GM21786 (cell line): ENCODE measurements around the gene ARV1.

Source experiments
- ATAC-seq: cut with Tn5 transposase; IDR thresholded peaks from one replicate; pipeline ENCODE4 v1.9.1; 2021; ENCODE audit not compliant: unreplicated experiment

The ARV1 gene

GRCh38 chr1:230978491-230979388, at the start of gene ARV1, which contains the start of gene TTC13:
ARV1 (plus strand) TSS chr1:230979094; CDS start chr1:230979106, 12 bp downstream.
TTC13 (minus strand) TSS chr1:230978861; CDS start chr1:230978830, 31 bp downstream.
- ATAC-seq, result peak; percentile 89

- no peak for ATAC-seq
Measured at GRCh38 chr1:230930986-230931385, 47.9 kb upstream of the ARV1 start.

GRCh38 chr1:230935852-230936251, 43.0 kb upstream of the ARV1 start:
- no peak for ATAC-seq

- ATAC-seq, result no peak
Measured at GRCh38 chr1:230936475-230936874, 42.4 kb upstream of the ARV1 start.

GRCh38 chr1:230937371-230937770, 41.5 kb upstream of the ARV1 start:
- no peak for ATAC-seq

- ATAC-seq, result no peak
Measured at GRCh38 chr1:230938924-230939368, 39.9 kb upstream of the ARV1 start.

- no peak for ATAC-seq
Measured at GRCh38 chr1:230939806-230940489, 38.9 kb upstream of the ARV1 start.

- ATAC-seq, result no peak
Measured at GRCh38 chr1:230940848-230941247, 38.0 kb upstream of the ARV1 start.

- ATAC-seq, result no peak
Measured at GRCh38 chr1:230943048-230943593, 35.8 kb upstream of the ARV1 start.

GRCh38 chr1:230948301-230948700, 30.6 kb upstream of the ARV1 start:
- ATAC-seq, result no peak

- no peak for ATAC-seq
Measured at GRCh38 chr1:230948903-230949302, 30.0 kb upstream of the ARV1 start.

- ATAC-seq, result no peak
Measured at GRCh38 chr1:230950404-230950803, 28.5 kb upstream of the ARV1 start.

GRCh38 chr1:230957580-230957989, 21.3 kb upstream of the ARV1 start:
- ATAC-seq, result peak; percentile 94

- no peak for ATAC-seq
Measured at GRCh38 chr1:230958370-230958769, 20.5 kb upstream of the ARV1 start.

GRCh38 chr1:230964896-230965295, 14.0 kb upstream of the ARV1 start:
- no peak for ATAC-seq

GRCh38 chr1:230965535-230965934, 13.4 kb upstream of the ARV1 start:
- no peak for ATAC-seq

- no peak for ATAC-seq
Measured at GRCh38 chr1:230966358-230966873, 12.5 kb upstream of the ARV1 start.

- no peak for ATAC-seq
Measured at GRCh38 chr1:230970432-230970831, 8.5 kb upstream of the ARV1 start.

- no peak for ATAC-seq
Measured at GRCh38 chr1:230971771-230972170, 7.1 kb upstream of the ARV1 start.

- peak; percentile 78 for ATAC-seq
Measured at GRCh38 chr1:230972855-230973271, 6.0 kb upstream of the ARV1 start.

- ATAC-seq, result no peak
Measured at GRCh38 chr1:230975636-230976035, 3.3 kb upstream of the ARV1 start.
